ENCODE data around the gene ADRA2B. TPM values are rescaled to one million over a fixed set of nuclear protein-coding genes. Genes with fewer than 3 reads are reported as not detected.

The ADRA2B gene
- total RNA-seq, 1 experiment from 2014 or later, result 2.7 TPM

- Histone ChIP-seq H2BK12ac (ENCODE audit: insufficient read length, low read depth, low read length) (no peak overlapping the region), H3K9me3 (ENCODE audit: control insufficient read depth, low read depth, low read length) (no peaks in the 10 kb centered on the region), H4K91ac (ENCODE audit: insufficient read length, low read depth, low read length) (no peak overlapping the region), H2BK120ac (ENCODE audit: low read depth, low read length, poor library complexity, severe bottlenecking) (no peak overlapping the region), H4K8ac (replicated peaks; ENCODE audit: insufficient read length, low read depth, low read length) (no peak overlapping the region), H3K79me1 (ENCODE audit: insufficient read depth, low read depth, low read length, poor library complexity, severe bottlenecking) (no peaks in the 10 kb centered on the region), H3K4ac (ENCODE audit: low read depth, low read length) (no peak overlapping the region), H3K4me2 (ENCODE audit: insufficient read depth, insufficient read length, low read length) (no peak overlapping the region), H3K9ac (ENCODE audit: extremely low read depth, insufficient read length, low read length) (no peak overlapping the region), H2BK5ac (ENCODE audit: insufficient read length, low read length) (no peak overlapping the region), H3K56ac (ENCODE audit: insufficient read length, low read depth, low read length) (no peak overlapping the region), H4K20me1 (ENCODE audit: control insufficient read depth, insufficient read depth, insufficient read length) (no peaks in the 10 kb centered on the region), H3K79me2 (ENCODE audit: insufficient read depth, low read length) (no peaks in the 10 kb centered on the region), H3K14ac (ENCODE audit: insufficient read depth, low read length) (no peak overlapping the region), H3K23me2 (ENCODE audit: insufficient read length, low read depth, low read length, poor library complexity, severe bottlenecking) (no peaks in the 10 kb centered on the region), H3K27me3 (ENCODE audit: insufficient read depth, low read length) (no peaks in the 10 kb centered on the region), H2BK20ac (ENCODE audit: low read depth, low read length, poor library complexity, severe bottlenecking) (no peak overlapping the region), H2AFZ (ENCODE audit: low read length) (no peak overlapping the region), H2BK15ac (ENCODE audit: low read depth, low read length) (no peak overlapping the region), H3K4me1 (ENCODE audit: insufficient read depth, low read length) (no peaks in the 10 kb centered on the region; the same call in 1 of the 2 replicates), H4K5ac (ENCODE audit: insufficient read length, low read depth, low read length) (no peak overlapping the region), H3K23ac (ENCODE audit: insufficient read length, low read depth, low read length) (no peak overlapping the region), H3T11ph (ENCODE audit: low read length) (no peak overlapping the region), H2AK5ac (ENCODE audit: insufficient read length, low read length) (no peak overlapping the region), H3K27ac (ENCODE audit: insufficient read length, low read depth, low read length) (no peak overlapping the region), H3K18ac (ENCODE audit: insufficient read length, low read depth, low read length) (no peak overlapping the region)
- Mint-ChIP-seq H3K9me3 (peaks cover 9 to 11% of the 10 kb centered on the region in 2 experiments), H3K4me3 (no peak overlapping the region), H3K4me1 (peaks cover 11 to 30% of the 10 kb centered on the region in 2 experiments), H3K27ac (no peak overlapping the region), H3K27me3 (ENCODE audit: low read depth) (peaks cover 2% of the 10 kb centered on the region), H3K36me3 (ENCODE audit: insufficient read depth in 1 of 3, low read depth in 3 of 3) (peaks cover 5 to 8% (median 7%) of the 10 kb centered on the region in 3 experiments; a peak in 5 of 7 replicates)
- DNase-seq, result no peak
- TF ChIP-seq CTCF (conservative IDR thresholded peaks at IDR 0.05), result no peak
- WGBS (ENCODE audit: extremely low coverage, insufficient read length, low lambda C conversion rate), result no CpG with 5 or more reads among the region's 3 CpGs
Observed at GRCh38 chr2:96100893-96101304, 15.5 kb downstream of the ADRA2B start.

Measured in H9 (cell line).